ENCODE data around the gene RNF7.
"Not testable (repeated sequence)": the region's sequence is repeated elsewhere in the genome, so short reads cannot be mapped to it uniquely, and the experiment has no call there.

Gene RNF7

GRCh38 chr3:141738022-141738890, at the start of gene RNF7:
Gene RNF7 (plus strand): TSS chr3:141738298. CDS start chr3:141738342, 44 bp downstream.
- peak; percentile 98 for DNase-seq

- DNase-seq: no peak
Measured at GRCh38 chr3:141690431-141691072, 47.5 kb upstream of the RNF7 start.

GRCh38 chr3:141691471-141691870, 46.6 kb upstream of the RNF7 start:
- not testable (repeated sequence) for DNase-seq

GRCh38 chr3:141692973-141693372, 45.1 kb upstream of the RNF7 start:
- DNase-seq: not testable (repeated sequence)

GRCh38 chr3:141699324-141699723, 38.8 kb upstream of the RNF7 start:
- DNase-seq: no peak

GRCh38 chr3:141699897-141700296, 38.2 kb upstream of the RNF7 start:
- DNase-seq: no peak

GRCh38 chr3:141703367-141703766, 34.7 kb upstream of the RNF7 start:
- DNase-seq: not testable (repeated sequence)

GRCh38 chr3:141707741-141708203, 30.3 kb upstream of the RNF7 start:
- DNase-seq: no peak

GRCh38 chr3:141708367-141708766, 29.7 kb upstream of the RNF7 start:
- no peak for DNase-seq

- DNase-seq: no peak
Measured at GRCh38 chr3:141709126-141709770, 28.9 kb upstream of the RNF7 start.

- DNase-seq: no peak
Measured at GRCh38 chr3:141710121-141710520, 28.0 kb upstream of the RNF7 start.

- DNase-seq: no peak
Measured at GRCh38 chr3:141710888-141711616, 27.0 kb upstream of the RNF7 start.

- DNase-seq: no peak
Measured at GRCh38 chr3:141714671-141715070, 23.4 kb upstream of the RNF7 start.

GRCh38 chr3:141722081-141722480, 16.0 kb upstream of the RNF7 start:
- DNase-seq: no peak

- no peak for DNase-seq
Measured at GRCh38 chr3:141722648-141723047, 15.4 kb upstream of the RNF7 start.

GRCh38 chr3:141723255-141723654, 14.8 kb upstream of the RNF7 start:
- no peak for DNase-seq

GRCh38 chr3:141724186-141724585, 13.9 kb upstream of the RNF7 start:
- no peak for DNase-seq

GRCh38 chr3:141725036-141725435, 13.1 kb upstream of the RNF7 start:
- no peak for DNase-seq

- DNase-seq: no peak
Measured at GRCh38 chr3:141726483-141726882, 11.6 kb upstream of the RNF7 start.

GRCh38 chr3:141728355-141728892, 9.7 kb upstream of the RNF7 start:
- no peak for DNase-seq

- no peak for DNase-seq
Measured at GRCh38 chr3:141729240-141729639, 8.9 kb upstream of the RNF7 start.

GRCh38 chr3:141735176-141735575, 2.9 kb upstream of the RNF7 start:
- no peak for DNase-seq

Measured in CD4-positive, alpha-beta T cell treated with Interleukin-10 for 1 hour (primary cell).